22Rv1 (cell line): Measurements from ENCODE around the gene HACD3.

Source experiments
- ZFX ChIP-seq: fragments of 450-650 bp; IDR thresholded peaks from 2 replicates; pipeline ENCODE4 v1.6.1; 2017; ENCODE audit warnings: antibody characterized with exemption, borderline replicate concordance
- TF ChIP-seq, protein P1 (sequence below): fragments of 450-650 bp; IDR thresholded peaks from 2 replicates; pipeline ENCODE4 v1.5.1; 2017; ENCODE audit warnings: mild to moderate bottlenecking

- TF ChIP-seq, protein P1, sequence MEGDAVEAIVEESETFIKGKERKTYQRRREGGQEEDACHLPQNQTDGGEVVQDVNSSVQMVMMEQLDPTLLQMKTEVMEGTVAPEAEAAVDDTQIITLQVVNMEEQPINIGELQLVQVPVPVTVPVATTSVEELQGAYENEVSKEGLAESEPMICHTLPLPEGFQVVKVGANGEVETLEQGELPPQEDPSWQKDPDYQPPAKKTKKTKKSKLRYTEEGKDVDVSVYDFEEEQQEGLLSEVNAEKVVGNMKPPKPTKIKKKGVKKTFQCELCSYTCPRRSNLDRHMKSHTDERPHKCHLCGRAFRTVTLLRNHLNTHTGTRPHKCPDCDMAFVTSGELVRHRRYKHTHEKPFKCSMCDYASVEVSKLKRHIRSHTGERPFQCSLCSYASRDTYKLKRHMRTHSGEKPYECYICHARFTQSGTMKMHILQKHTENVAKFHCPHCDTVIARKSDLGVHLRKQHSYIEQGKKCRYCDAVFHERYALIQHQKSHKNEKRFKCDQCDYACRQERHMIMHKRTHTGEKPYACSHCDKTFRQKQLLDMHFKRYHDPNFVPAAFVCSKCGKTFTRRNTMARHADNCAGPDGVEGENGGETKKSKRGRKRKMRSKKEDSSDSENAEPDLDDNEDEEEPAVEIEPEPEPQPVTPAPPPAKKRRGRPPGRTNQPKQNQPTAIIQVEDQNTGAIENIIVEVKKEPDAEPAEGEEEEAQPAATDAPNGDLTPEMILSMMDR: no peak
- TF ChIP-seq ZFX: no peak
These were observed 4.6 kb upstream of the HACD3 start for GRCh38 chr15:65525622-65526021.
